Astrocyte (in vitro differentiated cells and primary cell): ENCODE measurements around the gene AKAP12.

Source experiments
- EZH2 ChIP-seq: IDR thresholded peaks from 2 replicates; pipeline ENCODE4 v1.6.1; 2012; ENCODE audit warnings: mild to moderate bottlenecking, low read length, inconsistent platforms; ENCODE audit not compliant: insufficient read depth
- TF ChIP-seq, protein P1 (sequence below): IDR thresholded peaks from 2 replicates; pipeline ENCODE4 v1.5.1; 2011; ENCODE audit warnings: low read depth, mild to moderate bottlenecking, inconsistent platforms, low read length, moderate library complexity; ENCODE audit not compliant: insufficient read depth

- TF ChIP-seq EZH2 = no peak
- TF ChIP-seq, protein P1, sequence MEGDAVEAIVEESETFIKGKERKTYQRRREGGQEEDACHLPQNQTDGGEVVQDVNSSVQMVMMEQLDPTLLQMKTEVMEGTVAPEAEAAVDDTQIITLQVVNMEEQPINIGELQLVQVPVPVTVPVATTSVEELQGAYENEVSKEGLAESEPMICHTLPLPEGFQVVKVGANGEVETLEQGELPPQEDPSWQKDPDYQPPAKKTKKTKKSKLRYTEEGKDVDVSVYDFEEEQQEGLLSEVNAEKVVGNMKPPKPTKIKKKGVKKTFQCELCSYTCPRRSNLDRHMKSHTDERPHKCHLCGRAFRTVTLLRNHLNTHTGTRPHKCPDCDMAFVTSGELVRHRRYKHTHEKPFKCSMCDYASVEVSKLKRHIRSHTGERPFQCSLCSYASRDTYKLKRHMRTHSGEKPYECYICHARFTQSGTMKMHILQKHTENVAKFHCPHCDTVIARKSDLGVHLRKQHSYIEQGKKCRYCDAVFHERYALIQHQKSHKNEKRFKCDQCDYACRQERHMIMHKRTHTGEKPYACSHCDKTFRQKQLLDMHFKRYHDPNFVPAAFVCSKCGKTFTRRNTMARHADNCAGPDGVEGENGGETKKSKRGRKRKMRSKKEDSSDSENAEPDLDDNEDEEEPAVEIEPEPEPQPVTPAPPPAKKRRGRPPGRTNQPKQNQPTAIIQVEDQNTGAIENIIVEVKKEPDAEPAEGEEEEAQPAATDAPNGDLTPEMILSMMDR = no peak
These were observed 9.5 kb upstream of the AKAP12 start for GRCh38 chr6:151230277-151230577.
